Testis (tissue), 2 donors: ENCODE measurements around the gene ERN2.

Source experiments
- POLR2A ChIP-seq: fragments of 450-650 bp; IDR thresholded peaks from one replicate; pipeline ENCODE4 v1.6.1; 2017; ENCODE audit warnings: antibody characterized with exemption, mild to moderate bottlenecking, moderate library complexity
- TF ChIP-seq, protein P1 (sequence below), 3 experiments: fragments of 450-650 bp in 2 of 3; fragments of 200-600 bp in 1 of 3; sonication (generic) in 1 of 3; IDR thresholded peaks; one replicate each; pipeline ENCODE4 v1.5.1; 2016 to 2019; ENCODE audit warnings: antibody characterized with exemption in 3 of 3, mild to moderate bottlenecking in 2 of 3, moderate library complexity in 1 of 3

GRCh38 chr16:23742766-23743165 lies 29.7 kb upstream of the ERN2 start:
- TF ChIP-seq, protein P1, sequence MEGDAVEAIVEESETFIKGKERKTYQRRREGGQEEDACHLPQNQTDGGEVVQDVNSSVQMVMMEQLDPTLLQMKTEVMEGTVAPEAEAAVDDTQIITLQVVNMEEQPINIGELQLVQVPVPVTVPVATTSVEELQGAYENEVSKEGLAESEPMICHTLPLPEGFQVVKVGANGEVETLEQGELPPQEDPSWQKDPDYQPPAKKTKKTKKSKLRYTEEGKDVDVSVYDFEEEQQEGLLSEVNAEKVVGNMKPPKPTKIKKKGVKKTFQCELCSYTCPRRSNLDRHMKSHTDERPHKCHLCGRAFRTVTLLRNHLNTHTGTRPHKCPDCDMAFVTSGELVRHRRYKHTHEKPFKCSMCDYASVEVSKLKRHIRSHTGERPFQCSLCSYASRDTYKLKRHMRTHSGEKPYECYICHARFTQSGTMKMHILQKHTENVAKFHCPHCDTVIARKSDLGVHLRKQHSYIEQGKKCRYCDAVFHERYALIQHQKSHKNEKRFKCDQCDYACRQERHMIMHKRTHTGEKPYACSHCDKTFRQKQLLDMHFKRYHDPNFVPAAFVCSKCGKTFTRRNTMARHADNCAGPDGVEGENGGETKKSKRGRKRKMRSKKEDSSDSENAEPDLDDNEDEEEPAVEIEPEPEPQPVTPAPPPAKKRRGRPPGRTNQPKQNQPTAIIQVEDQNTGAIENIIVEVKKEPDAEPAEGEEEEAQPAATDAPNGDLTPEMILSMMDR (IDR thresholded peaks at IDR 0.05), result no peak
- no peak for TF ChIP-seq POLR2A
